SIG-M5 treated with dmso at 0.1 percent for 504 hours (cell line): ENCODE results near the gene ARHGAP24.
"Not testable (repeated sequence)": the region's sequence is repeated elsewhere in the genome, so short reads cannot be mapped to it uniquely, and the experiment has no call there.

ENCODE experiments used
- DNase-seq: peaks from one replicate; lab custom pipeline; 2025; ENCODE audit not compliant: unreplicated experiment; lab: John Stamatoyannopoulos, UW

ARHGAP24 gene

GRCh38 chr4:85898231-85898630 lies 423.3 kb downstream of the ARHGAP24 start:
- no peak for DNase-seq

- no peak for DNase-seq
These were observed 426.6 kb downstream of the ARHGAP24 start for GRCh38 chr4:85901500-85901899.

GRCh38 chr4:85902647-85903046 lies 427.7 kb downstream of the ARHGAP24 start:
- not testable (repeated sequence) for DNase-seq

- DNase-seq: no peak
These were observed 430.8 kb downstream of the ARHGAP24 start for GRCh38 chr4:85905761-85906160.

- no peak for DNase-seq
These were observed 432.1 kb downstream of the ARHGAP24 start for GRCh38 chr4:85907001-85907400.

- DNase-seq: no peak
These were observed 434.9 kb downstream of the ARHGAP24 start for GRCh38 chr4:85909851-85910250.

- DNase-seq: no peak
These were observed 436.0 kb downstream of the ARHGAP24 start for GRCh38 chr4:85910985-85911384.

GRCh38 chr4:85913931-85914694 lies 439.2 kb downstream of the ARHGAP24 start:
- no peak for DNase-seq

GRCh38 chr4:85915570-85915969 lies 440.6 kb downstream of the ARHGAP24 start:
- DNase-seq: not testable (repeated sequence)

- no peak for DNase-seq
These were observed 444.4 kb downstream of the ARHGAP24 start for GRCh38 chr4:85919200-85919887.

- DNase-seq: no peak
These were observed 450.1 kb downstream of the ARHGAP24 start for GRCh38 chr4:85925071-85925470.

GRCh38 chr4:85928775-85929591 lies 454.0 kb downstream of the ARHGAP24 start:
- DNase-seq: peak; percentile 2

GRCh38 chr4:85929961-85930665 lies 455.2 kb downstream of the ARHGAP24 start:
- no peak for DNase-seq

GRCh38 chr4:85932500-85933290 lies 457.7 kb downstream of the ARHGAP24 start:
- DNase-seq: no peak

- DNase-seq: no peak
These were observed 458.3 kb downstream of the ARHGAP24 start for GRCh38 chr4:85933291-85933640.

- no peak for DNase-seq
These were observed 462.6 kb downstream of the ARHGAP24 start for GRCh38 chr4:85937507-85937906.

- DNase-seq: no peak
These were observed 463.1 kb downstream of the ARHGAP24 start for GRCh38 chr4:85938062-85938461.

- DNase-seq: no peak
These were observed 464.0 kb downstream of the ARHGAP24 start for GRCh38 chr4:85938902-85939301.

- DNase-seq: no peak
These were observed 464.6 kb downstream of the ARHGAP24 start for GRCh38 chr4:85939595-85939994.

GRCh38 chr4:85940151-85940550 lies 465.2 kb downstream of the ARHGAP24 start:
- DNase-seq: no peak
